Prostate gland (tissue), 2 donors: Measurements from ENCODE around the gene SEZ6.

Experiments used
- POLR2A ChIP-seq: fragments of 450-650 bp; IDR thresholded peaks from one replicate; pipeline ENCODE4 v1.6.1; 2016; ENCODE audit warnings: antibody characterized with exemption, mild to moderate bottlenecking
- POLR2AphosphoS5 ChIP-seq: sonication (generic); formaldehyde crosslinking; IDR thresholded peaks from one replicate; pipeline ENCODE4 v1.6.1; 2017; ENCODE audit warnings: antibody characterized with exemption
- TF ChIP-seq, protein P1 (sequence below), 4 experiments: fragments of 200-600 bp in 2 of 4; fragments of 450-650 bp in 2 of 4; sonication (generic) in 2 of 4; IDR thresholded peaks; 1 replicate in 3 of 4; 2 replicates in 1 of 4; pipeline ENCODE4 v1.5.1; 2016 to 2019; ENCODE audit warnings: antibody characterized with exemption in 4 of 4, mild to moderate bottlenecking in 2 of 4, moderate library complexity in 2 of 4

DNA sequence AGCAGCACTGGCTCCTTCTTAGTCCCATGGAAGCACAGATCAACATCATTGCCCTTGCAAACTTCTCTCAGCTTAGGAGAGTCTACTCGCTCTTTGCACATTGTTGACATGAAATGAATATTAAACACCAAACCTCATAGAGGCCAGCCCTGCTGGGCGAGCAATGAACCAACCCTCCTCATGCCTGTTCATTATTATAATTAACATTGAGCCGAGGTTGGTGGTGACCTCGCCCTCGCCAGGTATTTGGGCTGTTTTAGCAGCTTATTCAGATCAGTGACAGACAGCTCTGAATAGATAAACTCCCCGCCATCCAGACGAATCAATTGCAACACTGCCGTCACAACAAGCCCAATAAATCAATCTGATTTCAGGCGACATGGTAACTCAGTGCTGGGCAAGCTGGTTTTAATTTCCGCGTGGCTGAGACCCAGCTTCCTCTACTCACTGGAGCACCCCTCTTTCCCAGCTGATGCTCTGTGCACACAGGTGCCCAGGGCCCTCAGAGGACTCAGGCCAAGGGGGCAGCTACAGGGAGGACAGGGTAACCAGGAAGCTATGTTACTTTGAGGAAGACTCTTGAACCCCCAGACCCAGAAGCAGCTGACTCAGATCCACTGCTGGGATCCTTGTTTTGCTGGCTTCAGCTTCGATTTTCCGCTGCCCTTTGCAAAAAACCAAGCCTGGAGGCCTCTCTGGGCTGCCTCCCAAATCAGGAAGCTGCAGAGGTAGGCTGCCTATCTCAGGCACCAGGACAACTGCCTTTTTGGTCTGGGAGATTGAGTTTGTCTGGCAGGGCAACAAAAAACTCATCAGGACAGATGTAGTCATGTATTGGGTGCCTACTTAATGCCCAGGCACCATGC lies 10.7 kb upstream of the SEZ6 start:
- TF ChIP-seq, protein P1, sequence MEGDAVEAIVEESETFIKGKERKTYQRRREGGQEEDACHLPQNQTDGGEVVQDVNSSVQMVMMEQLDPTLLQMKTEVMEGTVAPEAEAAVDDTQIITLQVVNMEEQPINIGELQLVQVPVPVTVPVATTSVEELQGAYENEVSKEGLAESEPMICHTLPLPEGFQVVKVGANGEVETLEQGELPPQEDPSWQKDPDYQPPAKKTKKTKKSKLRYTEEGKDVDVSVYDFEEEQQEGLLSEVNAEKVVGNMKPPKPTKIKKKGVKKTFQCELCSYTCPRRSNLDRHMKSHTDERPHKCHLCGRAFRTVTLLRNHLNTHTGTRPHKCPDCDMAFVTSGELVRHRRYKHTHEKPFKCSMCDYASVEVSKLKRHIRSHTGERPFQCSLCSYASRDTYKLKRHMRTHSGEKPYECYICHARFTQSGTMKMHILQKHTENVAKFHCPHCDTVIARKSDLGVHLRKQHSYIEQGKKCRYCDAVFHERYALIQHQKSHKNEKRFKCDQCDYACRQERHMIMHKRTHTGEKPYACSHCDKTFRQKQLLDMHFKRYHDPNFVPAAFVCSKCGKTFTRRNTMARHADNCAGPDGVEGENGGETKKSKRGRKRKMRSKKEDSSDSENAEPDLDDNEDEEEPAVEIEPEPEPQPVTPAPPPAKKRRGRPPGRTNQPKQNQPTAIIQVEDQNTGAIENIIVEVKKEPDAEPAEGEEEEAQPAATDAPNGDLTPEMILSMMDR (IDR thresholded peaks at IDR 0.05), result no peak
- TF ChIP-seq POLR2AphosphoS5 (no peak), POLR2A (no peak)
